PC-9 (cell line): ENCODE results near the gene CYP2B6. TPM values are rescaled to one million over a fixed set of nuclear protein-coding genes. Genes with fewer than 3 reads are reported as not detected.
A peak's percentile ranks its signal among the peaks of the same experiment; 100 is the strongest.
"Not testable (repeated sequence)": the region's sequence is repeated elsewhere in the genome, so short reads cannot be mapped to it uniquely, and the experiment has no call there.

Source experiments
- BruUV-seq: library from RNA; stranded (reverse); fragments of 400-500 nt; replicated peaks from 2 replicates; lab custom pipeline; 2021; lab: Mats Ljungman, UMichigan
- CTCF ChIA-PET: fragments of 300-600 bp; sonication (Branson Sonifier 250); formaldehyde crosslinking; loops from one replicate; lab custom pipeline; 2022; ENCODE audit warnings: antibody characterized with exemption; lab: Charles Lee
- POLR2A ChIA-PET: fragments of 300-600 bp; sonication (Branson Sonifier 250); formaldehyde crosslinking; loops from one replicate; lab custom pipeline; 2022; ENCODE audit warnings: antibody characterized with exemption; ENCODE audit not compliant: unreplicated experiment; lab: Charles Lee
- DNase-seq, 2 experiments: peaks; one replicate each; pipeline versions ENCODE4 v3.0.0 to v3.0.0-alpha.2; 2015 to 2022; ENCODE audit warnings: mixed read lengths in 1 of 2
- H2AFZ ChIP-seq: fragments of 200-600 bp; sonication (generic); 2 replicates; pipeline ENCODE4 v1.8.1; 2017; ENCODE audit warnings: antibody characterized with exemption
- H3F3A ChIP-seq: fragments of 200-600 bp; sonication (generic); 2 replicates; pipeline ENCODE4 v1.8.1; 2017; ENCODE audit warnings: antibody characterized with exemption, mild to moderate bottlenecking, low read depth; ENCODE audit not compliant: insufficient read depth
- H3K27ac ChIP-seq: fragments of 200-600 bp; sonication (generic); 2 replicates; pipeline ENCODE4 v1.6.1; 2016; ENCODE audit warnings: mixed run types
- H3K27me3 ChIP-seq: fragments of 200-600 bp; sonication (generic); 2 replicates; pipeline ENCODE4 v1.6.1; 2016; ENCODE audit warnings: low read depth, mixed run types; ENCODE audit not compliant: insufficient read depth
- H3K36me3 ChIP-seq: fragments of 200-600 bp; sonication (generic); 2 replicates; pipeline ENCODE4 v1.6.1; 2016; ENCODE audit warnings: low read depth, mixed run types
- H3K4me1 ChIP-seq: fragments of 200-600 bp; sonication (generic); replicated peaks from 2 replicates; pipeline ENCODE4 v1.6.1; 2016; ENCODE audit warnings: mixed run types; ENCODE audit not compliant: insufficient read depth
- H3K4me2 ChIP-seq: fragments of 200-600 bp; sonication (generic); 2 replicates; pipeline ENCODE4 v1.6.1; 2017; ENCODE audit warnings: mixed run types
- H3K4me3 ChIP-seq: fragments of 200-600 bp; sonication (generic); 2 replicates; pipeline ENCODE4 v1.6.1; 2016; ENCODE audit warnings: mixed run types
- H3K79me2 ChIP-seq: fragments of 200-600 bp; sonication (generic); 2 replicates; pipeline ENCODE4 v1.6.1; 2017; ENCODE audit warnings: low read depth, mixed run types
- H3K9me2 ChIP-seq: fragments of 200-600 bp; sonication (generic); 2 replicates; pipeline ENCODE4 v1.8.1; 2017; ENCODE audit warnings: mild to moderate bottlenecking; ENCODE audit not compliant: insufficient read depth
- H3K9me3 ChIP-seq: fragments of 200-600 bp; sonication (generic); 2 replicates; pipeline ENCODE4 v1.8.1; 2016; ENCODE audit warnings: low read depth; ENCODE audit not compliant: insufficient read depth
- H4K20me1 ChIP-seq: fragments of 200-600 bp; sonication (generic); 2 replicates; pipeline ENCODE4 v1.8.1; 2017; ENCODE audit not compliant: insufficient read depth
- CTCF ChIP-seq: fragments of 200-600 bp; sonication (generic); conservative IDR thresholded peaks from 2 replicates; pipeline ENCODE4 v1.6.1; 2017; ENCODE audit warnings: mixed run types, antibody characterized with exemption, mild to moderate bottlenecking, moderate library complexity
- EZH2 ChIP-seq: fragments of 200-600 bp; sonication (generic); IDR thresholded peaks from 2 replicates; pipeline ENCODE4 v1.8.0; 2017; ENCODE audit warnings: antibody characterized with exemption, low read depth
- intact Hi-C: fragments of 100-400 bp; cut with micrococcal nuclease; formaldehyde crosslinking; loops from one replicate; pipeline ENCODE4 v1.10.0; 2022; ENCODE audit not compliant: unreplicated experiment
- total RNA-seq: library from RNA; stranded (reverse); gene quantifications from 2 replicates; pipeline ENCODE4 v1.2.3, GENCODE V29; 2021

The CYP2B6 gene
- total RNA-seq, 1 experiment from 2014 or later: not detected

GRCh38 chr19:41000310-41000737 is 9.2 kb downstream of the CYP2B6 start:
- Histone ChIP-seq H2AFZ (no peak overlapping the region), H3K9me2 (no peaks in the 10 kb centered on the region), H3K9me3 (no peaks in the 10 kb centered on the region), H3F3A (peaks cover 9% of the 10 kb centered on the region), H3K79me2 (no peaks in the 10 kb centered on the region), H3K4me3 (no peak overlapping the region), H3K27me3 (no peaks in the 10 kb centered on the region), H3K4me1 (peaks cover 13% of the 10 kb centered on the region), H3K4me2 (peak overlapping the region; percentile 39), H3K27ac (peak overlapping the region; percentile 63), H4K20me1 (no peaks in the 10 kb centered on the region), H3K36me3 (no peaks in the 10 kb centered on the region)
- TF ChIP-seq EZH2 (no peak), CTCF (no peak)
- intact Hi-C loops: no loop called here
- no TSS peak for BruUV-seq
- POLR2A ChIA-PET: no interaction called here
- CTCF ChIA-PET: no interaction called here
- DNase-seq: peak; percentile 68 to 94

GRCh38 chr19:41001243-41001971 is 10.3 kb downstream of the CYP2B6 start:
- no TSS peak for BruUV-seq
- CTCF ChIA-PET: no interaction called here
- Histone ChIP-seq H3K4me1 (peaks cover 13% of the 10 kb centered on the region), H3K36me3 (no peaks in the 10 kb centered on the region), H3K4me2 (no peak overlapping the region), H3K27ac (no peak overlapping the region), H3K79me2 (no peaks in the 10 kb centered on the region), H3K9me2 (no peaks in the 10 kb centered on the region), H3F3A (peaks cover 9% of the 10 kb centered on the region), H3K4me3 (no peak overlapping the region), H3K9me3 (no peaks in the 10 kb centered on the region), H3K27me3 (no peaks in the 10 kb centered on the region), H2AFZ (no peak overlapping the region), H4K20me1 (no peaks in the 10 kb centered on the region)
- POLR2A ChIA-PET: no interaction called here
- no peak for TF ChIP-seq CTCF
- no peak for TF ChIP-seq EZH2
- no peak for DNase-seq
- intact Hi-C loops: no loop called here

GRCh38 chr19:41003656-41004055 is 12.6 kb downstream of the CYP2B6 start:
- DNase-seq, H3K27ac ChIP-seq, H3K27me3 ChIP-seq, CTCF ChIA-PET, H3K4me2 ChIP-seq, BruUV-seq, H2AFZ ChIP-seq, H3K36me3 ChIP-seq, H3K9me3 ChIP-seq, H3K4me3 ChIP-seq, H4K20me1 ChIP-seq, POLR2A ChIA-PET, H3K9me2 ChIP-seq, H3F3A ChIP-seq, intact Hi-C loops, H3K79me2 ChIP-seq: not testable (repeated sequence)
- peaks cover 13% of the 10 kb centered on the region for H3K4me1 ChIP-seq
